ENCODE data around the gene CNIH3.
"Not testable (repeated sequence)": the region's sequence is repeated elsewhere in the genome, so short reads cannot be mapped to it uniquely, and the experiment has no call there.

The CNIH3 gene

GRCh38 chr1:224615861-224616755 is at the start of gene CNIH3:
Gene CNIH3 (plus strand): TSS chr1:224616317. CDS start chr1:224617175, 858 bp downstream.
- DNase-seq (ENCODE audit: low spot score) = peak; percentile 52

- DNase-seq (ENCODE audit: low spot score) = not testable (repeated sequence)
Observed at GRCh38 chr1:224566492-224566891, 49.6 kb upstream of the CNIH3 start.

GRCh38 chr1:224569276-224569675 is 46.8 kb upstream of the CNIH3 start:
- no peak for DNase-seq (ENCODE audit: low spot score)

GRCh38 chr1:224571975-224572374 is 44.1 kb upstream of the CNIH3 start:
- not testable (repeated sequence) for DNase-seq (ENCODE audit: low spot score)

GRCh38 chr1:224579526-224579925 is 36.6 kb upstream of the CNIH3 start:
- DNase-seq (ENCODE audit: low spot score) = no peak

- DNase-seq (ENCODE audit: low spot score) = no peak
Observed at GRCh38 chr1:224580006-224580405, 36.1 kb upstream of the CNIH3 start.

GRCh38 chr1:224582041-224582440 is 34.1 kb upstream of the CNIH3 start:
- DNase-seq (ENCODE audit: low spot score) = no peak

- DNase-seq (ENCODE audit: low spot score) = no peak
Observed at GRCh38 chr1:224583774-224584173, 32.3 kb upstream of the CNIH3 start.

- DNase-seq (ENCODE audit: low spot score) = no peak
Observed at GRCh38 chr1:224585051-224585450, 31.1 kb upstream of the CNIH3 start.

- no peak for DNase-seq (ENCODE audit: low spot score)
Observed at GRCh38 chr1:224587051-224587450, 29.1 kb upstream of the CNIH3 start.

GRCh38 chr1:224588515-224588914 is 27.6 kb upstream of the CNIH3 start:
- no peak for DNase-seq (ENCODE audit: low spot score)

GRCh38 chr1:224589006-224589405 is 27.1 kb upstream of the CNIH3 start:
- DNase-seq (ENCODE audit: low spot score) = no peak

- no peak for DNase-seq (ENCODE audit: low spot score)
Observed at GRCh38 chr1:224591326-224591725, 24.8 kb upstream of the CNIH3 start.

- peak; percentile 23 for DNase-seq (ENCODE audit: low spot score)
Observed at GRCh38 chr1:224592636-224593582, 23.2 kb upstream of the CNIH3 start.

GRCh38 chr1:224594360-224594759 is 21.8 kb upstream of the CNIH3 start:
- DNase-seq (ENCODE audit: low spot score) = no peak

GRCh38 chr1:224594851-224595250 is 21.3 kb upstream of the CNIH3 start:
- no peak for DNase-seq (ENCODE audit: low spot score)

GRCh38 chr1:224605482-224606181 is 10.5 kb upstream of the CNIH3 start:
- no peak for DNase-seq (ENCODE audit: low spot score)

GRCh38 chr1:224607188-224608148 is 8.6 kb upstream of the CNIH3 start:
- DNase-seq (ENCODE audit: low spot score) = no peak

GRCh38 chr1:224609333-224609732 is 6.8 kb upstream of the CNIH3 start:
- DNase-seq (ENCODE audit: low spot score) = no peak

- DNase-seq (ENCODE audit: low spot score) = no peak
Observed at GRCh38 chr1:224612246-224612645, 3.9 kb upstream of the CNIH3 start.

GRCh38 chr1:224613486-224613885 is 2.6 kb upstream of the CNIH3 start:
- no peak for DNase-seq (ENCODE audit: low spot score)
